Stimulated activated naive CD4-positive, alpha-beta T cell (primary cell): Measurements from ENCODE around the gene RNPEPL1.
"Not testable (repeated sequence)": the region's sequence is repeated elsewhere in the genome, so short reads cannot be mapped to it uniquely, and the experiment has no call there.

ENCODE experiments used
- DNase-seq, 6 experiments: peaks; one replicate each; lab custom pipeline; 2025; lab: John Stamatoyannopoulos, UW

Gene RNPEPL1

DNA sequence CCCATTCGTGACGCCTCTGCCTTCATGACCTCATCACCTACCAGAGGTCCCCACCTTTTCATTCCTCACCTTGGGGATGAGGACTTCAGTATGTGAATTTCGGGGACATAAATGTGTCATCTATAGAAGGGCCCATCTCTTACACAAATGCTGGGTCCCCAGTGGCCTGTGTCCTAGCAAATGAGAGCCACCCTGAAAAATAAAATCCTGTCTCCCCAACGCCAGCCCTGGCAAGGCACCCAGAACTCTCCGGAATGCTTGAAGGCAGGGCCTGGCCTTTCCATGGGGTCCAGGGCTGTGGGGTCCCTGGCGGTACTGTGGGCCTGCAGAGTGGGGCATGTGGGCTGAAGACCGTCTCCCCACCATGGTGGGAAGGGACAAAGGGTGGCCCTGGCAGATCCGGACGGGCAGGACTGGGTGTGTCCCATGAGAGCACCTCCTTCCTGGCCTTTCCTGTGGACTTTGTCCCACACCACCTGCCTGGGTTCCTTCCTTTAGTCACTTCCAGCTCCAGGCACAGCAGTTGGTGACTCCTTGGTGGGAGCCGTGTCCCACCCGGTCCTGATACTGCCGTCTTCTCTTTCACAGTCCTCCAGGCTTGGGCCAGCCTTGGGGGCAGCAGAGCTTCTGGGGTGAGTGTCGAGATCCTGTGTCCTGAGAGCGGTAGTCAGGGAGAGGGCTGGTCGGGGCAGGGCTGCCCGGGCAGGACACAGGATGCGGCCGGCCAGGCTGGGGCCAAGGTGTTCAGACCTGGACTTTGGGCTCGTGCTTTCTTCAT, 36.8 kb downstream of the RNPEPL1 start:
- no peak for DNase-seq

DNA sequence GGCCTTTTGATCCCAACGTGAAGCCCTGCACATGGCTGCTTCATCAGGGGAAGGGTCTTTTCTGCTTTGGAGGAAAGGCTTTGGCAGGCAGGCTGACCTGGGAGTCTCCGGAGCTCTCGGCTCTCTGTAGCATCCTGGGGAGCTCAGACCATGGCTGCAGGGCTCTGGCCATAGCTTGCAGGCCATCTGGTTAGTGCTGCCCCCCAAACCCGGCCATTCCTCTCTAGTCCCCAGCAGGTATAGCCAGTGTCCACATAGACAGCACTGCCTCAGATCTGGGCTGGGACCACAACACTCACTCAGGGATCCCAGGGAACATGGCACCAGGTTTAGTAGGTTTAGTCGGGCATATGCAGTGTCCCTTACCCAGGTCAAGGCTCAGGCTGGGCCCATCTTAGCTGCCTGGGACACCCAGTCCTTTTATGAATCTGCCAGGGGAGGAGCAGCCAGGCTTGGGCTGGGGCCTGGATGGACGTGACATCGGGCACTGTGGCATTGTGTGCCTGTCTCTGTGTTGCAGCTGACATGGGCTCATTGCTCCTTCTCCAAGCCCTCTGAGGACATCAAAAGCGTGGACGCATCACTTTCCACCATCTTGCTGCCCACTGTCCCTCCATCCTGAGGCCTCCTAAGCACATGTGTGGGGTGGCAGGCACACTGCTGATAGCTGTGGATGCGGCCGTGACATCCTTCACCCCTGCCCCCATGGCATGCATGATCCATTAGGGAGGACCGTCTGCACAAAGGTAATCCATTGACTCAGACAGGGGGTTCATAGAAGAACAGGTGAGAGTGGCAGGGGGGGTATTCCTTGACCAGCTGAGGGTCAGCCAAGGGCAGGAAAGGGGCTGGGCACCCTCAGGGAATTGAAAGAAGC, 37.8 kb downstream of the RNPEPL1 start:
- DNase-seq: no peak

DNA sequence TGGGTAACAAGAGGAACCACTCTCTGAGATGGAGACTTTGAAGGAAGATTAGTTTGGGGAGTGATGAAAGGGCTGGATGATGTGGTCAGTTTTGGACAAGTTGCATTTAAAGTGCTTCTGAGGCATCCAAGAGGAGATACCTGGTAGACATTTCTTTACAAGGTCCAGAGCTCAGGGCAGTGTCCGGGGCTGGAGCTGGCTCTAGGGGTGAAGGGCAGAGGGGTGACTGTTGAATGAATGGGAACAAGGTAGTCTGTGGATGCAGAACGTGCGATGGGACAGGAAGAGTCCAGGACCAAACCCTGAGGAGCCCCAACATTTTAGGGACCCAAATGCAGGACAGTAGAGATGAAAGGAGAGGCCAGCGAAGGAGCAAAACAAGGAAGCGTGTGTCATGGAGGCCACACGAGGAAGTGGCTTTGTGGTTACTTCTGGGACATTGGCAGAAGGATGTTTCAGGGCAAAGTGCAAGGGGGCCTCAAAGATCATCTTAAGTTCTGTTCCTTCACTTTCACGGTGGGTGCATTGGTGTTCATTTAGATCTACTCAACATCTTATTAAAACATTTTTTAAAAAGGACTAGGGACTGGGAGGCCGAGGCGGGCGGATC, 43.4 kb downstream of the RNPEPL1 start:
- no peak for DNase-seq

DNA sequence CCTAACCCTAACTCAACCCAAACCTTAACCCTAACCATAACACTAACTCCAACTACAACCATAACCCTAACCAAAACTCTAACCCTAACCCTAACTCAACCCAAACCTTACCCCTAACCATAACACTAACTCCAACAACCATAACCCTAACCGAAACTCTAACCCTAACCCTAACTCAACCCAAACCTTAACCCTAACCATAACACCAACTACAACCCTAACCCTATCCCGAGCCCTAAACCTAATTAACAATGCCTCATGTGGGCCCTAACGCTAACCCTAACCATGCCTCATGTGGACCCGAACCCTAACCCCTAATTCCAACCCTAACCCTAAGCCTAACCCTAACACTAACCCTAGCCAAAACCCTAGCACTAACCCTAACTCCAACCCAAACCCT, 45.5 kb downstream of the RNPEPL1 start:
- no peak for DNase-seq

DNA sequence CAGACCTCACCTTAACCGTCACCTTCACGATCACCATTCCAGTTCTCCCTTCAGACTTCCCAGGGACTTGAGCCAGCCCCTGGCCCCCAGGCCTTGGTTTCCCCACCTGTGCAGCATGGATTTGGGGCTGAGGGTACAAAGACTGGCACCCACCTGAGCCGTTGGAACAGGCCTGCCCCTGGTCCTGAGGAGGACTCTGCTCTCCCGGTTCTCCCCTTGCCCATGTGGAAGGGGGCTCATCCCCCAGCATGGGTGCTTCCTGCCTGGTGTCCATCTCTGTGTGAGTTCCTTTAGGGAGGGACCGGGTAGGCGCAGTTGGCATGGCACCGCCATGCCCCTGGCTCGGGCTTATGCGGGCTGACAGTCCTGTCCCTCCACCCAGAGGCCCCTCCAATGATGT, 46.1 kb downstream of the RNPEPL1 start:
- DNase-seq: no peak

DNA sequence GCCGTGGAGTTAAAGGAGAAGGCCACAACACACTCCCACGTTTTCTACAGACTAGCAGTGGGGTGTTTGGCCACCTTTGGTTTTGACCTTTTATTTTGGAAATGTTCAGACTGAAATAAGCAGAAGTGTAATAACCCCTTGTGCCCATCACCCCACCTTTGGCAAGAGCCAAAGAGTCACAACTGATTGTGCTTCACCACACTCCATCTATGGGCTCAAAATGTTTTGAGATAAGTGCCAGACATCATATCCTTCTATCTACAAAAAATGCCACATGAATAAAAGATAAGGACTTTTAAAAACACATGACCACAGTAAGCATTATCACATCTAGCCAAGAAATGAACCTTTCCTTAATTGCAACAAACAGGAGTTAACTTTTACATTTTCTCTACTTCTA, 47.1 kb downstream of the RNPEPL1 start:
- DNase-seq: no peak

DNA sequence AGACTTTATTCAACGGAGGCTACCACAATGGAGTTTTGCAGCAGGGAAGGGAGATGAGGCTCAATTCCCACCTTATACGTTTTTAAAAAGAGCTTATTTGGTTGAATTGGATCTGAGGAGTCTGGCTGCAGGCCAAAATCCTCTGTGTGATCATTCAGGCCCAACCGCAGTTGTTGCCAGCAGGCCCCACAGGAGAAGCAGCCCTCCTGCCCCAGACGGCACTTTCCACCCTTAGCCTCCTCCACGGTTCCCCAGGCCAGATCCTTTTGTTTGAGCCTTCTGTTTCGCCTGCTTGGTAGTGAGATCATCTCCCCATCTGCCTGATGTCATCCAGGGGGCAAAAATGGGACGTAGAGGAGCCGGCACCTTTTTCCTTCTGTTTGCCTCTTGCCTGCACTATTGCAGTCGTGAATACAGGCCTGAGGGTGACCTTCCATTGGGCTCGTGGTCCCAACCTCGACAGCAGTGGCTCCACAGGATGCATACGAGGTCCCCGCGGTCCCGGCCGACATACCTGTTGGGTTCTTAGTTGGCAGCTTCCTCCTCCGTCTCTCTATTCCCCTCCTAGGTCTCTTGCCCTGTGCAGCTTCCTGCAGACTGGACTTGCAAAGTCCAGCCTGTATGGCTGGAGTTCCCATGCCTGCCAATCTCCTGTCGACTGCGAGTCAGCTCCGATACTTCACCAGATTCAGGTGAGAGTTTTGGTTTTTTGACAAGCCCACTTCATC, 47.7 kb downstream of the RNPEPL1 start:
- no peak for DNase-seq

DNA sequence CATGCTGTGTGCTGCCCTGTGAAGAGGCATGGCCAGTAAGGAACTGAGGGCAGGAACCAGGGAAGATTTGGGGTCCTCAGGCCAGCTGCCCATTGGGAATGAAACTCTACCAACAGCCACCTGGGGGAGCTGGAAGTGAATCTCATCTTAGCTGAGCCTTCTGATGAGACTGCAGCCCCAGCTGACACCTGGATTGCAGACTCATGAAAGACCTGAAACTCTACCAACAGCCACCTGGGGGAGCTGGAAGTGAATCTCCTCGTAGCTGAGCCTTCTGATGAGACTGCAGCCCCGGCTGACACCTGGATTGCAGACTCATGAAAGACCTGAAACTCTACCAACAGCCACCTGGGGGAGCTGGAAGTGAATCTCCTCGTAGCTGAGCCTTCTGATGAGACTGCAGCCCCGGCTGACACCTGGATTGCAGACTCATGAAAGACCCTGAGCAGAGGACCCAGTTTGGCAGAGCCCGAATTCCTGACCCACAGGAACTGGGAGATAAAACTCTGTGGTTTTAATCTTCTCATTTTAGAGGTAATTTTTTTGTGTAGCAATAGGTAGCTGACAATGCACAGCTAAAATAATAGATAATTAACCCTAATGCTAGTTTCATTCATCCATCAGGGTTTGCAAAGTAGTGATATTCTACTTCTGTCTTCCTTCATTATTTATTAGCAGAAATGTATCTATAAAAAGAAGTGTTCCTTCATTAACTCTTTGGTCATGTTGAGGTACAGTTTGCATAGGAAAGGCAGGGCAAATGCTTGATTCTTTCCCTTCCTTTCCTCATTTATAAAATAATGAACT, 48.8 kb downstream of the RNPEPL1 start:
- DNase-seq: not testable (repeated sequence)

DNA sequence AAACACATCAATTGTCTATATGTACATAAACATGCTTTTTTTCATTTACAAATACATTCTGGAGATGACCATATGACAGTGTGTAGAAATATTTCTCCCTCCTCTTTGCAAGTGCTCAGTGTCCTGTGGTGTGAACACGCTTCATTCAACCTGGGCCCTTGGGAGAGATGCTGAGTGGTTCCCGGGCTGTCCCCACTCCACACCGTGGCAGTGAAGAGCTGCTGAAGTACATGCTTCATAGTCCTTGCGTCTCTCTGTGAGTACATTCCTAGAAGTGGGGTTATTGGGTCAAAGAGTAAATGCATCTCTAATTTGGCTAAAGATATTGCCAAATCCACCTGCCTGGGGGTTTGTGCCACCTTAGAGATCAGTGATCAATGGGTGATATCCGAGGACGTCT, 50.5 kb downstream of the RNPEPL1 start:
- no peak for DNase-seq

DNA sequence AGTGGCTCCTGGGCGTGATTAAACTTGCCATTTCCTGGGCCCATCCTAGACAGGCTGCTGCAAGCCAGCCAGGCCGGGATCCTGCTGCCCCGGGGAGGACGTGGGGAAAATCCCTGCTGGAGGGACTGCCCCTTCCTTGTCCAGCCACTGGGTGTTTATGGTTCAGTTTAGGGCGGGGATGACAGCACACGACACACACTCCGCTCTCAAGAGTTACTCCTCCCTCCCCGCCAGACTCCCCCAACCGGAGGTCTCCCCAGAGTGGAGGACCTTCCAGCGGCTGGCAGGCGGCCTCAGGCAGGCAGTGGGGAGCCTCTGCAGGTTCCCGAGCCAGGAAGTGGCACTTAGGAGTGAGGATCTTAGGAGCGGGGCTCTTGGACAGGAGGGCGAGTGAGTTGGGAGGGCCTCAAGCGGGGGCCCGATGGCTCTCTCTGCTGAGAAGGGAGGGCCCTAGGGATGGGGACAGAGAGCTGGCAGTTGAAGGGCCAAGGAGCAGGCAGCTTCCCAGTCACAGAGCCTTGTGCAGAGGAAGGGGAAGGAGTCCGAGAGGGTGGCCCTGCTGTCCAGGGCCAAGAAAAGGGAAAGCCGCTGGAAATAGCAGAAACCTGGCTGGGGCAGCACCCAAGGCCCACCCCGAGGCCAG, 51.3 kb downstream of the RNPEPL1 start:
- no peak for DNase-seq

DNA sequence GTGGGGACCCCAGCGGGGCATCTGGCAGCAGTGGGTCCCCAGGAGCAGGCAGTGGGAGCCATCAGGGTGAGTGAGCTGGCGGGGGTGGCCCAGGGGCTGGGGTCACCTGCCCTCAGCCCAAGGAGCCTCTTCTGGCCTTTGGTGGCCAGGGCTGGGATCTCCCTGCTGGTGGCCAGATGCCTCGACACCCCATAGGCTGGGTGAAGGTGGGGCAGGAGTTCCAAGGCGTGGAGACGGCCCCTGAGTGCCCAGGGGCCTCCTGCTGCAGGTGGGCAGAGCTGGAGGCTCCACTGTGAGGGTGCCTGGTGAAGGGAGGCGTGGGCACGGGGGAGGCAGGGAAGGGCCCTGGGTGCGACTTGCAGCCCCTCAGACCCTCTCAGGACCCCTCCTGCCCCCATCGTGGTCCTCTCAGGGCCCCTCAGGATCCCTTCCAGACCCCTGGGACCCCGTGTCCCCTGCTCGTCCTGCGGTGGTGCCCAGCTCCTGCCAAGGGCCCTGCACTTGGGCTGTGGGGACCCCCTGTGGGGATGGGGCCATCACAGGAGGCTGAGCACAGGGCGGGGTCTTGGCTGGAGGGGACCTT, 52.0 kb downstream of the RNPEPL1 start:
- no peak for DNase-seq

DNA sequence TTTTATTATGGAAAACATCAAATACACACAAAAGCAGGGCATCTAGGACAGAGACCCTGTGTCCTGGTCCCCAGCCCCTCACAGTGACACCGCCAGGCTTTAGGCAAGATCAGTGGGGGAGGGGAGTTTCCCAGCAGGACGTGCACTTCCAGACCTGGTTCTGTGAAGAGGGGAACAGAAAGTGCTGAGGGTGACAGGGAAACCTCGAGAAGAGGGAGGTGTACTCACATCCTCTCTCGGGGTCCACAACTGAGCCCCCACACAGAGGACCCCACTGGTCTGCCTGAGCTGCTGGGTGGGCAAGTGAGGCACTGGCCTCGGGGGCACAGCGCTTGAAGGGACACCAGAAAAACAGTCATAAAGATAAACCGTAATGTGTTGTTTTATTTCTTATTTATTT, 52.6 kb downstream of the RNPEPL1 start:
- no peak for DNase-seq

DNA sequence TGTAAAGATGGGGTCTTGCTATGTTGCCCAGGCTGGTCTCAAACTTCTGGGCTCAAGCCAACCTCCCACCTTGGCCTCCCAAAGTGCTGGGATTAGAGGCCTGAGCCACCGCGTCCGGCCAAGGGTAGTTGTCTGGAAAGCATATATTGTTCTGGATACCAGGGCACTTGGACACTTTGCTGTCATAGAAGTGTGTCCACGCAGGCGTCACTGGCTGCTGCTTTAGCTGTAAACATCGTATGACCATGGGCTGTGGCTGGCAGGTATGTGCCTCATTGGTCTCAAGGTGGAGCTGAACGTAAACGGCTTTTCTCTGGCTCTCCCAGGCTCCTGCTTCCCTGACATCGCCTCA, 53.8 kb downstream of the RNPEPL1 start:
- peak in 1 of 6 experiments; percentile 28 for DNase-seq

DNA sequence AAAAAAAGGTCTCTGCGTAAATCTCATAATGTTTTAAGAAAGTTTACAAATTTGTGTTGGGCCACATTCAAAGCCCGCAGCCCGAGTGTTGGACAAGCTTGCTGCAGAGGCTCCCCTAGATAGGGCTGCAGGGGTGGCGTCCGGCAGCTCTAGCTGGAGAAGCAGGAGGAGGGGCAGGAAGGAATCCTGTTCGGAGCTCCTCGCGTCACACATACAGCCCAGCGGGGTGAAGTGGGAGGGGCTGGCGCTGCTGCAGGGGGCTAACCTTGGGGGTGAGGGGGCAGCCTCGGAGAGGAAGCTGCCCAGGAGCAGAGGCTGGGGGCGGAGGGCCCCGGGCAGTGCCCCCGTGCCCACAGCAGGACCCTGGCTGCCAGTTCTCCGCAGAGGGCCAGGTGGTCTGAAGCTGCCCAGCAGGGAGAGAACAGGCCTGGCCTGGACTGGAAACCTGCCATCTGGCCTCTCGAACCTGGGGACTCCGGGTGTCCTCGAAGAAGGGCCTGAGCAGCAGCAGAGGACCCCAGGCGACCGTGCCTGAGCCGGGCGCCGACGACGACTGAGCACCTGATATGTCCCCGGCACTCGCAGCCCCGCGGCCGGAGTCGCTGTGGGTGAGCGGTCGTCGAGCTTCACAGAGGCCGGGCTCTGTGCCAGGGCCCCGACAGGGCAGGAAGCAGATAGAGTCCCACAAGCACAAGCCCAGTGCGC, 54.4 kb downstream of the RNPEPL1 start:
- peak; percentile 18 to 66 (median 30) for DNase-seq

DNA sequence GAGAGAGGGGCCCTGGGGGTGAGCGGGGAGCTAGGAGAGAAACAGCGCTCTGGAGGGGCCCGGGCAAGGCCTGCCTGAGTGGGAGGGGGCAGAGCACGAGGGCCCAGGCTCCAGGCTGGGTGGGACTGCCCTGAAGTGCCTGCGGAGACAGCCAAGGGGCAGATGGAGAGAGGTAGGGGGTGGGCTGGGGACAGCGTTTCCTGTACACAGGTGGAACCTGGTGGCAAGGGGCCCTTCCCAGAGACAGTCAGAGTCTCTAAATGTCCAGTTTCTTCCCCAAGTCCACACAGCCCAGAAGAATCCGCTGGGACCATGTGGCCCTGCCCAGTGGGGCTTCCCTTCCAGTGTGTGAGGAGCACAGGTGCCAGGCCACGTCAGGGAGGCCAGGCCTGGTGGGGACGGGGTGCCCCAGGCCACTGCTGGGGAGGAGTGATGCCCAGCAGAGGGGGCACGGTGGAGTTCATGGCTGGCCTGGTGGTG, 55.3 kb downstream of the RNPEPL1 start:
- peak in 1 of 6 experiments; percentile 12 for DNase-seq

DNA sequence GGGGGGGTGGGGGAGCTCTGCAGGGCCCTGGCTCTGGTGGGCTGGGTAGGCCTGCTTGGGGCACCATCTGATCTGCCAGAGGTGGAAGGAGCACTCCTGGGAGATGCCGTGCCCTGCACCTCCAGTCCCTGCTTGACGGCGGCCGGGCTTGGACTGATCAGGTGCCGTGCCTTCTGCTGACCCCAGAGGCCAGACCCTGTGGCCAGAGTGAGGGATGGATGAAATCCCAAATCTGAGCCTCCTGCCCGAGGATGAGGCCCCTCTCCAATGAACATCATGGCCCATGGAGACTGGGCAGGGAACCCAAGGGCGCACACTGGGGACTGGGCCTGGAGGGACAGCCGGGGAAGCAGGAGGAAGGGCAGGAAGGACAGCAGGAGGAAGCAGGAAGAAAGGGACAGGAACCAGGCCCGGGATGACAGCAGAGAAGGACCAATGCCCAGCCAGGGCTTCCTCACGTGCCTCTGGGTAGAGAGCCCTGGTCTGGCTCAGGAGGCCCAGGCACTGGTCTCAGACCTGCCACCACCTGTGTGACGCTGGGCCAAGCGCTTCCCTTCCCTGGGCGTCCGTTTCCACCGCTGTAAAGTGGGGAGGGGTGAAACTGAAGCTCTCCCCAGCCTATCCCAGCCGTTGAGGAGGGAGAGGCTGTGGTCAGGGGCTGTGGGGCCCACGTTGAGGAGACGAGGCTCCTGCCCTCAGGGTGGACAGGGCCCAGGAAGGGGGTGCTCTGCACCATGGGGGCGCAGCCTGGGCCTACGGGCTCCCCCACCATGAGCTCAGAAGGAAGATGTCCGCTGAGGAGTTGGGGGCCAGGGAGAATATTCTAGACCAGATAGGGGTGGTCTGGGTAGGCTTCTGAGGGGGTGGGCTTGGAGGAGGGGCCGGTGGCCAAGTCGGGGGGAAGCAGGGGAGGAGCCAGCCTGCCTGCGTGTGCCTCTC, 56.0 kb downstream of the RNPEPL1 start:
- DNase-seq: no peak

DNA sequence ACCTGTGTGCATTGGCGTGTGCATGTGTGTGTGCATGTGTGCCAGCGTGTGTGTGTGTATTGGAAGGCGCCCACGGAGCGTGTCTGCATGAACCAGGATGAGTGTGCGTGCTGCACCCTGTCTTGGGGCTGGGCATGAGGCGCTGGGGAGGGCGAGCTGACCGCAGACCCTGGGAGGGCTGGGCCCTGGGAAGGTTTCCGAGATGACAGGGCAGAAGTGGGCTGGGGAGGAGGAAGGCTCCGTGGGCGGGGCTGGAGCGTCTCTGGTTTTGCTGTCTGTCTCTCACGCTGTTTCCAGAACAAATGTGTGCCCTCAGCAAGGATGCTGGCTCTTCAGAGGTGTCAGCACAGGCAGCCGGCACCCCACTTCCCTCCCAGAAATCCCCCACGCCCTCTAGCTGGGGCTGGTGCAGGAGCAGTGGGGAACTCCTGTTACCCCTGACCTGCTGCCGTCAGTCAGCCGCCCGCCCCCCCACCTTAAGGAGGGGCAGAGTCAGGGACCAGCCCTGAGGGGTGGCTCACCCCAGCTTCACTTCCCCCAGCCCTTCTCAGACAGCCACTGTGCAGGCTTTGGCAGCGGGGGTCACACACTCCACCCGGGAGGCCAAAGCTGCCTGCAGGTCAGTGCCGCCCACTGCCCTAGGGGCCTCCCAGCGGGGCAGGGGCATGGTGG, 56.8 kb downstream of the RNPEPL1 start, which contains the start of gene GPR35:
Gene GPR35, plus strand, starts transcription at position 531 of the 672 bp plus-strand sequence. CDS start 4,473 bp downstream, outside the sequence.
- peak; percentile 38 to 79 (median 64) for DNase-seq
